BLaER1 treated with 17β-estradiol and CSF1 and Interleukin-3, amounts not matched to agents 10 nM and 100 nM (cell line): ENCODE results near the gene RPS28.

Experiments used
- H3K27ac ChIP-seq, 11 experiments: shearing (Covaris generic); formaldehyde crosslinking; 2 replicates each; pipeline ENCODE4 v1.8.1; 2022
- H3K27me3 ChIP-seq, 11 experiments: shearing (Covaris generic); formaldehyde crosslinking; 2 replicates each; pipeline ENCODE4 v1.8.1; 2022
- H3K36me3 ChIP-seq, 11 experiments: shearing (Covaris generic); formaldehyde crosslinking; 2 replicates each; pipeline ENCODE4 v1.8.1; 2022
- H3K4me1 ChIP-seq, 10 experiments: shearing (Covaris generic); formaldehyde crosslinking; 2 replicates each; pipeline ENCODE4 v1.8.1; 2022
- H3K4me2 ChIP-seq, 11 experiments: shearing (Covaris generic); formaldehyde crosslinking; 2 replicates each; pipeline ENCODE4 v1.8.1; 2022
- H3K4me3 ChIP-seq, 10 experiments: shearing (Covaris generic); formaldehyde crosslinking; 2 replicates each; pipeline ENCODE4 v1.8.1; 2022
- H3K9ac ChIP-seq, 11 experiments: shearing (Covaris generic); formaldehyde crosslinking; 2 replicates each; pipeline ENCODE4 v1.8.1; 2022
- H3K9me3 ChIP-seq, 11 experiments: shearing (Covaris generic); formaldehyde crosslinking; replicated peaks in 1 of 11; 2 replicates each; pipeline ENCODE4 v1.8.1; 2022
- H4K20me1 ChIP-seq, 11 experiments: shearing (Covaris generic); formaldehyde crosslinking; 2 replicates each; pipeline ENCODE4 v1.8.1; 2022
- Cebpa-rat ChIP-seq, 11 experiments: shearing (Covaris generic); IDR thresholded peaks; 2 replicates each; pipeline ENCODE4 v1.8.1; 2022

The RPS28 gene

GRCh38 chr19:8324186-8325050, 3.1 kb downstream of the RPS28 start:
- Histone ChIP-seq H3K4me1 (peaks cover 27 to 40% (median 32%) of the 10 kb centered on the region in 10 experiments), H3K9ac (peak overlapping the region in 5 of 11 experiments; percentile 98 to 100 (median 99); a peak in 5 of 22 replicates), H3K27me3 (no peaks in the 10 kb centered on the region), H3K27ac (0 out of 22 replicates have a peak overlapping the region, but pooled peaks of 1 of the 11 experiments have one; percentile 11), H3K9me3 (peaks cover 0 to 12% (median 3%) of the 10 kb centered on the region in 11 experiments; a peak in 7 of 22 replicates), H4K20me1 (peaks cover 20 to 37% (median 33%) of the 10 kb centered on the region in 11 experiments; a peak in 21 of 22 replicates), H3K4me3 (no peak overlapping the region), H3K4me2 (peak overlapping the region in 8 of 11 experiments; percentile 0 to 100 (median 55); a peak in 8 of 22 replicates), H3K36me3 (peaks cover 22 to 33% (median 28%) of the 10 kb centered on the region in 11 experiments)
- TF ChIP-seq Cebpa-rat (IDR thresholded peaks at IDR 0.05), result no peak

DNA sequence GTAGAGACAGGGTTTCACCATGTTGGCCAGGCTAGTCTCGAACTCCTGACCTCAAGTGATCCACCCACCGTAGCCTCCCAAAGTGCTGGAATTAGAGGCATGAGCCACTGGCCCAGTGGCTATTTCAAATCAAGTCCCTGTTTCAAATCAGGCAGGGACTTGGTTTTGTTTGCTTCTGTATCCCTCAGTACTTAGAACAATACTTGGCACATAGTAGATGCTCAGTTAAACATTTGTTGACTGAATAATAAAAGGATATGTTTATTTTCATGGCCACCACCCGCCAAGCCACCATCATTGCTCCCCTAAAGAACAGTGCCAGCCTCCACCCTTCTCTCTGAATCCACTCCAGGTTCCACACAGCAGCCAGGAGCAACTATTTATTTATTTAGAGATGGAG, 4.2 kb downstream of the RPS28 start:
- Histone ChIP-seq H4K20me1 (peaks cover 20 to 45% (median 33%) of the 10 kb centered on the region in 11 experiments; a peak in 21 of 22 replicates), H3K27me3 (no peaks in the 10 kb centered on the region), H3K27ac (no peak overlapping the region), H3K4me2 (no peak overlapping the region), H3K9me3 (peaks cover 0 to 12% (median 3%) of the 10 kb centered on the region in 11 experiments; a peak in 7 of 22 replicates), H3K36me3 (peaks cover 22 to 33% (median 28%) of the 10 kb centered on the region in 11 experiments), H3K4me1 (peaks cover 16 to 29% (median 22%) of the 10 kb centered on the region in 10 experiments), H3K9ac (no peak overlapping the region), H3K4me3 (no peak overlapping the region)
- no peak for TF ChIP-seq Cebpa-rat (IDR thresholded peaks at IDR 0.05)

GRCh38 chr19:8329996-8330395, 8.7 kb downstream of the RPS28 start:
- TF ChIP-seq Cebpa-rat (IDR thresholded peaks at IDR 0.05), result no peak

DNA sequence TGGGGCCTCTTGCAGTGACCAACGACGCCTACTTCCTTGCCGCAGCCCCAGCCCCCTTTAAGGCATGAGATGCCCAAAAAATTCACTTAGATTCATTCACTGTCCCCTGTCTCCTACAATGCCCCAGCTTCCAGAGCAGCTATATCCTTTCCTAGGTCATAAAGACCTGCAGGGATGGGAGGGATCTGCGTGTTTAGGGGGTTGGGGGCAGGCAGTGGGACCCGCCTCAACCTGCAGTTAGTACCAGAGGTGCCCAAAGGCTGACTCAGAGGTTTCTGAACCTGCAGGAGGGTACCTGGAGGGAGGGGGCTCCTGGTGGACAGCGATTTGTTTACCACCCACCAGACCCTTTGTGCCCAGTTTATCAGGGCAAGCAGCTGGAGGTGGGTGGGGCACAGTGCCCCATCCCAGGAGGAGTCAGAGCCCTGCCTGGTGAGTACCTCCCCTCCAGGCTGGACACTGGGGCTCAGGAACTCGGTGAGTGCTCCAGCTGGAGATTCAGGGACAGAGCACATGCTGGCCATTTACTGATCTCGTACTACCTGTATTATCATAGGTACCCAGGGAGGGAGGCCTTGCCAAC, 10.1 kb downstream of the RPS28 start:
- Histone ChIP-seq H3K27me3 (peaks cover 30 to 34% (median 32%) of the 10 kb centered on the region in 11 experiments), H3K9me3 (peaks cover 0 to 8% (median 0%) of the 10 kb centered on the region in 11 experiments; a peak in 7 of 22 replicates), H4K20me1 (peaks cover 0 to 36% (median 8%) of the 10 kb centered on the region in 11 experiments; a peak in 10 of 22 replicates), H3K27ac (no peak overlapping the region), H3K4me1 (peaks cover 13 to 23% (median 20%) of the 10 kb centered on the region in 10 experiments; a peak in 19 of 20 replicates), H3K36me3 (no peaks in the 10 kb centered on the region), H3K4me2 (no peak overlapping the region), H3K9ac (no peak overlapping the region), H3K4me3 (no peak overlapping the region)
- no peak for TF ChIP-seq Cebpa-rat (IDR thresholded peaks at IDR 0.05)

More at GRCh38 chr19:8329996-8330395, 8.7 kb downstream of the RPS28 start:
- Histone ChIP-seq H3K4me2 (no peak overlapping the region; a peak in 1 of 22 replicates), H3K36me3 (peaks cover 0 to under 1% (median 0%) of the 10 kb centered on the region in 11 experiments; a peak in 1 of 22 replicates), H3K4me3 (no peak overlapping the region), H3K27ac (no peak overlapping the region), H3K9ac (no peak overlapping the region), H3K27me3 (peaks cover 17 to 20% (median 19%) of the 10 kb centered on the region in 11 experiments), H4K20me1 (peaks cover 0 to 39% (median 8%) of the 10 kb centered on the region in 11 experiments; a peak in 10 of 22 replicates), H3K9me3 (peaks cover 0 to 12% (median 3%) of the 10 kb centered on the region in 11 experiments; a peak in 7 of 22 replicates), H3K4me1 (peaks cover 5 to 10% (median 7%) of the 10 kb centered on the region in 10 experiments; a peak in 13 of 20 replicates)

- H4K20me1 ChIP-seq, result peaks cover 0 to 36% (median 8%) of the 10 kb centered on the region in 11 experiments; a peak in 10 of 22 replicates
- H3K4me2 ChIP-seq, result peak overlapping the region in 1 of 11 experiments; percentile 97; a peak in 1 of 22 replicates
- no peak for TF ChIP-seq Cebpa-rat (IDR thresholded peaks at IDR 0.05)
- H3K9me3 ChIP-seq, result no peaks in the 10 kb centered on the region
- peaks cover 26 to 42% (median 37%) of the 10 kb centered on the region in 10 experiments for H3K4me1 ChIP-seq
- no peak overlapping the region for H3K4me3 ChIP-seq
- H3K9ac ChIP-seq, result no peak overlapping the region
- no peak overlapping the region for H3K27ac ChIP-seq
- no peaks in the 10 kb centered on the region for H3K36me3 ChIP-seq
- H3K27me3 ChIP-seq, result peaks cover 31 to 44% (median 38%) of the 10 kb centered on the region in 11 experiments
These were observed 11.9 kb downstream of the RPS28 start for GRCh38 chr19:8332976-8333766.

GRCh38 chr19:8333767-8334457, 12.6 kb downstream of the RPS28 start:
- Histone ChIP-seq H3K27ac (no peak overlapping the region), H4K20me1 (peaks cover 0 to 36% (median 8%) of the 10 kb centered on the region in 11 experiments; a peak in 10 of 22 replicates), H3K36me3 (no peaks in the 10 kb centered on the region), H3K4me1 (peaks cover 26 to 42% (median 37%) of the 10 kb centered on the region in 10 experiments), H3K9me3 (no peaks in the 10 kb centered on the region), H3K9ac (0 out of 22 replicates have a peak overlapping the region, but pooled peaks of 1 of the 11 experiments have one; percentile 68), H3K4me2 (peak overlapping the region in 8 of 11 experiments; percentile 88 to 99 (median 94); a peak in 12 of 22 replicates), H3K27me3 (peaks cover 31 to 44% (median 38%) of the 10 kb centered on the region in 11 experiments), H3K4me3 (peak overlapping the region in 1 of 10 experiments; percentile 67; a peak in 2 of 20 replicates)
- TF ChIP-seq Cebpa-rat (IDR thresholded peaks at IDR 0.05), result no peak

DNA sequence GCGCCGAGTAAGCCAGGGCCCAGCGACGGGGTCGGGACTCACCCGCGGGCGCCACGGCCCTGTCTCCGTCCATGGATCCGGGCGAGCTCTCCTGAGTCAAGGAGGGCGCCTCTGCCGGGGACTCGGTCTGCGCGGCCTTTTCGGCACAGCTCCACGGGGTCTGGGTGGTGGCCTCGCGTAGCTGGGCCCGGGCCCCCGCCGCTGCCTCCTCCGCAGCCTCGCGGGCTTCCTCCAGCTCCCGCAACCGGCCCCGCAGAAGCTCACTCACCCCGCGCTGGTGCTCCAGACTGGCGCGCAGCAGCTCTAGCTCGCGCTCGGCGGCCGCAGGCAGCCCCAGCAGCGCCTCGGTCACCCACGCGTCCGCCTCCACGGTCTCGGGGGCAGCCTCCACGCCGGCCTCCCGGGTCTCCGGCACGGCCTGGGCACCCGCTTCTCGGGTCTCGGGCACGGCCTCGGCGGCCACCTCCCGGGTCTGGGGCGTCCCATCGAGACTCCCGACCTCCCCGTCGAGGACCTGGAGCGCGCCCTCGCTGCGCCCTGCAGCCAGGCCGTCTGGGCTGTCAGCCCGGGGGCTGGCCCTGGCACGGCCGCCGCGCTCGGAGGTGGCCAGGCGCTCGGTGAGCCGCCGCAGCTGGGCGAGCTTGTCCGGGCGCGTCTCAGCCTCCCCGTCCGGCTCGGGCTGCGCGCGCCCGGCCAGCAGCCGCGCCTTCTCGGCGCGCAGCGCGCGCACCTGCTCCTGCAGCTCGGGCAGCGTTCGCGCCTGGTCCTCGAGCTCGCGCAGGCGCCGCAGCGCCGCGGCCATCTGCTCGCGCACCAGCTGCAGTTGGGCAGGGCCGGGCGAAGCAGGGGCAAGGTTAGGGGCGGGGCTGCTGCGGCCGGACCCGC, 13.4 kb downstream of the RPS28 start:
- no peak for TF ChIP-seq Cebpa-rat (IDR thresholded peaks at IDR 0.05)
- peak overlapping the region in 10 of 11 experiments; percentile 42 to 79 (median 64); a peak in 20 of 22 replicates for H3K9ac ChIP-seq
- peak overlapping the region in 7 of 11 experiments; percentile 39 to 57 (median 49); a peak in 10 of 22 replicates for H3K27ac ChIP-seq
- no peaks in the 10 kb centered on the region for H3K9me3 ChIP-seq
- peak overlapping the region; percentile 55 to 68 (median 65) for H3K4me3 ChIP-seq
- H4K20me1 ChIP-seq, result peaks cover 0 to 31% (median 8%) of the 10 kb centered on the region in 11 experiments; a peak in 10 of 22 replicates
- H3K36me3 ChIP-seq, result no peaks in the 10 kb centered on the region
- H3K27me3 ChIP-seq, result peaks cover 31 to 44% (median 38%) of the 10 kb centered on the region in 11 experiments
- peaks cover 26 to 42% (median 37%) of the 10 kb centered on the region in 10 experiments for H3K4me1 ChIP-seq
- peak overlapping the region; percentile 82 to 99 (median 94) for H3K4me2 ChIP-seq
